B cell (primary cell): ENCODE results near the gene COASY.

Source experiments
- EZH2 ChIP-seq: IDR thresholded peaks from 2 replicates; pipeline ENCODE4 v1.6.1; 2012; ENCODE audit warnings: borderline replicate concordance, low read depth, mild to moderate bottlenecking, moderate library complexity, low read length; ENCODE audit not compliant: insufficient read depth, poor library complexity, severe bottlenecking
- TF ChIP-seq, protein P1 (sequence below): fragments of 200-600 bp; IDR thresholded peaks from one replicate; pipeline ENCODE4 v1.8.0; 2022; ENCODE audit warnings: antibody characterized with exemption, mild to moderate bottlenecking

DNA sequence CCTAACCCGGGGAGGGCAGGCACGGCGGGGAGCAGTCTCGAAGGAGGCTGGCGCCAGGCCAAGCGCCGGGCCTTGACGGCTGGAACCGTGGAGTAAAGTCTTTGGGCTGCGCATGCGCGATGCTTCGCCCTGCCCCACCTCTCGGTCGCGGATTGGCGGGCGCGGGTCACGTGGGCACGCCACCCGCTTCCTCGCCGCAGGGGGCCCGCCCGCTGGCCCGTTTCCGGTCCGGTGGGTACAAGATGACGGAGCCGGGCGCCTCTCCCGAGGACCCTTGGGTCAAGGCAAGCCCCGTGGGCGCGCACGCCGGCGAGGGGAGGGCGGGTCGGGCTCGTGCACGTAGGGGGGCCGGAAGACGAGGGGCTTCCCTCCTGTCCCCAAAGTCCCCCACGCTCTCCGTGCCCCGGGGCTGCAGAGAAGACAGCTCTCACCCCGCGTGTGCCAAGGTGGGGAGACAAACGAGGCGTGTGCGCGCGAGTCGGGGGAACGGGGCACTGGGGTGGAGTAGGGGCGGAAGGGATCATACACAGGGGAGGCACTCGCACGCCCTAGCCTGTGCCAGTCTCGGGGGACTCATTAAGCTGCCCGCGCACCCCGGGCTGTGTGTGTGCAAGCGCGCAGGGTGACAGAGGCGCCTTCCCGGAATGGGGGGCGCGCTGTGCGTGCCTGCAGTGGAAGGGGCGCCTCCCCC is 5.1 kb downstream of the COASY start, which contains the start of gene MLX:
- TF ChIP-seq, protein P1, sequence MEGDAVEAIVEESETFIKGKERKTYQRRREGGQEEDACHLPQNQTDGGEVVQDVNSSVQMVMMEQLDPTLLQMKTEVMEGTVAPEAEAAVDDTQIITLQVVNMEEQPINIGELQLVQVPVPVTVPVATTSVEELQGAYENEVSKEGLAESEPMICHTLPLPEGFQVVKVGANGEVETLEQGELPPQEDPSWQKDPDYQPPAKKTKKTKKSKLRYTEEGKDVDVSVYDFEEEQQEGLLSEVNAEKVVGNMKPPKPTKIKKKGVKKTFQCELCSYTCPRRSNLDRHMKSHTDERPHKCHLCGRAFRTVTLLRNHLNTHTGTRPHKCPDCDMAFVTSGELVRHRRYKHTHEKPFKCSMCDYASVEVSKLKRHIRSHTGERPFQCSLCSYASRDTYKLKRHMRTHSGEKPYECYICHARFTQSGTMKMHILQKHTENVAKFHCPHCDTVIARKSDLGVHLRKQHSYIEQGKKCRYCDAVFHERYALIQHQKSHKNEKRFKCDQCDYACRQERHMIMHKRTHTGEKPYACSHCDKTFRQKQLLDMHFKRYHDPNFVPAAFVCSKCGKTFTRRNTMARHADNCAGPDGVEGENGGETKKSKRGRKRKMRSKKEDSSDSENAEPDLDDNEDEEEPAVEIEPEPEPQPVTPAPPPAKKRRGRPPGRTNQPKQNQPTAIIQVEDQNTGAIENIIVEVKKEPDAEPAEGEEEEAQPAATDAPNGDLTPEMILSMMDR = no peak
- TF ChIP-seq EZH2 = no peak
